PC-3 (cell line): ENCODE measurements around the gene WNT5A. TPM values are rescaled to one million over a fixed set of nuclear protein-coding genes. Genes with fewer than 3 reads are reported as not detected.

ENCODE experiments used
- ATAC-seq: fragments of 200-7000 bp; cut with Tn5 transposase; 2 replicates; pipeline ENCODE4 v1.9.1; 2020; ENCODE audit warnings: mild to moderate bottlenecking, moderate library complexity
- BruUV-seq: library from RNA; stranded (reverse); fragments of 400-500 nt; replicated peaks from 2 replicates; lab custom pipeline; 2021; lab: Mats Ljungman, UMichigan
- CTCF ChIA-PET: fragments of 300-600 bp; sonication (Branson Sonifier 250); formaldehyde crosslinking; loops from one replicate; lab custom pipeline; 2022; ENCODE audit warnings: antibody characterized with exemption; lab: Charles Lee
- POLR2A ChIA-PET: fragments of 300-600 bp; sonication (Branson Sonifier 250); formaldehyde crosslinking; loops from one replicate; lab custom pipeline; 2022; ENCODE audit warnings: antibody characterized with exemption; ENCODE audit not compliant: unreplicated experiment; lab: Charles Lee
- DNase-seq: peaks from one replicate; pipeline ENCODE4 v3.0.0-alpha.2; 2015
- H2AFZ ChIP-seq: fragments of 300-600 bp; sonication (generic); 2 replicates; pipeline ENCODE4 v1.6.0; 2016; ENCODE audit warnings: antibody characterized with exemption, low read length
- H3F3A ChIP-seq: fragments of 300-600 bp; sonication (generic); one replicate; pipeline ENCODE4 v1.6.0; 2017; ENCODE audit warnings: antibody characterized with exemption, low read length, control low read depth, mild to moderate bottlenecking; ENCODE audit not compliant: unreplicated experiment
- H3K27ac ChIP-seq: fragments of 300-600 bp; sonication (generic); 2 replicates; pipeline ENCODE4 v1.5.1; 2016; ENCODE audit warnings: mild to moderate bottlenecking, low read length
- H3K27me3 ChIP-seq: fragments of 300-600 bp; sonication (generic); 2 replicates; pipeline ENCODE4 v1.6.1; 2016; ENCODE audit warnings: low read length, mixed read lengths
- H3K36me3 ChIP-seq: fragments of 300-600 bp; sonication (generic); 2 replicates; pipeline ENCODE4 v1.6.1; 2016; ENCODE audit warnings: low read depth, mixed run types, low read length, mixed read lengths
- H3K4me1 ChIP-seq: fragments of 300-600 bp; sonication (generic); 2 replicates; pipeline ENCODE4 v1.5.1; 2016; ENCODE audit warnings: low read length; ENCODE audit not compliant: insufficient read depth
- H3K4me2 ChIP-seq: fragments of 300-600 bp; sonication (generic); 2 replicates; pipeline ENCODE4 v1.6.0; 2016; ENCODE audit warnings: low read length
- H3K4me3 ChIP-seq: fragments of 300-600 bp; sonication (generic); 2 replicates; pipeline ENCODE4 v1.5.1; 2016; ENCODE audit warnings: mild to moderate bottlenecking, low read length, mixed read lengths
- H3K79me2 ChIP-seq: fragments of 300-600 bp; sonication (generic); 2 replicates; pipeline ENCODE4 v1.6.1; 2017; ENCODE audit warnings: low read length, mixed read lengths
- H3K9ac ChIP-seq: fragments of 300-600 bp; sonication (generic); 2 replicates; pipeline ENCODE4 v1.6.0; 2016; ENCODE audit warnings: mild to moderate bottlenecking, low read length
- H3K9me2 ChIP-seq: fragments of 300-600 bp; sonication (generic); replicated peaks from 2 replicates; pipeline ENCODE4 v1.6.1; 2016; ENCODE audit warnings: mixed run types, low read length, mixed read lengths
- H3K9me3 ChIP-seq: fragments of 300-600 bp; sonication (generic); 2 replicates; pipeline ENCODE4 v1.6.1; 2016; ENCODE audit warnings: low read length, mixed read lengths
- H4K20me1 ChIP-seq: fragments of 300-600 bp; sonication (generic); 2 replicates; pipeline ENCODE4 v1.6.1; 2016; ENCODE audit warnings: low read length, mixed read lengths
- CTCF ChIP-seq: fragments of 300-600 bp; sonication (generic); conservative IDR thresholded peaks from 2 replicates; pipeline ENCODE4 v1.5.1; 2017; ENCODE audit warnings: antibody characterized with exemption, low read depth, mild to moderate bottlenecking, low read length
- EZH2 ChIP-seq: fragments of 300-600 bp; sonication (generic); IDR thresholded peaks from one replicate; pipeline ENCODE4 v1.6.1; 2017; ENCODE audit warnings: antibody characterized with exemption, mild to moderate bottlenecking, low read length; ENCODE audit not compliant: unreplicated experiment
- EZH2phosphoT487 ChIP-seq: fragments of 300-600 bp; sonication (generic); IDR thresholded peaks from 2 replicates; pipeline ENCODE4 v1.6.1; 2018; ENCODE audit warnings: mild to moderate bottlenecking, antibody characterized with exemption, low read length, borderline replicate concordance
- intact Hi-C: fragments of 100-400 bp; cut with micrococcal nuclease; formaldehyde crosslinking; loops from 2 replicates; pipeline ENCODE4 v1.9.0; 2023
- total RNA-seq: library from RNA; depleted of rRNA; stranded (reverse); fragments of >200 nt; gene quantifications from 2 replicates; pipeline ENCODE4 v1.2.3, GENCODE V29; 2014

WNT5A gene
- total RNA-seq, 1 experiment from 2014 or later: 21.8 TPM

DNA sequence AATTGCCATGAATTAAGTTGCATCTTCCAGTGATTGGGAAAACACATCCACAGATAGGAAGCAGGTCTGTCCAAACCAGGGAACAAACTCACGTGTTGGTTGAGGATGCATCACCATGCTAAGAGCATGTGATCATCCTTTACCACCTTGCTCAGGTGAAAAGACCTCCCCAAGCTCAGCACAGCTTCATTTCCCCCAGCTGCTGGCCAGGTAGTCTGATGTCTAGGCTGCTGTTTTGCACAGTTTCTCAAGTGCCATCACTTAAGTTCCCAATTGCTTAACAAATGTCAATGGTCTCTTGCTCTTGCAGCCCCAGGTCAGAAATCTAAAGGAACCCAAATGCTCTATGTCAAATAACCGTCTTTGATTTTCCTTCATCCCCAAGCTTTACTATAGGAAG is 34.2 kb downstream of the WNT5A start:
- no peak for TF ChIP-seq EZH2phosphoT487
- TF ChIP-seq CTCF: no peak
- no peak for TF ChIP-seq EZH2
- no peak overlapping the region for H2AFZ ChIP-seq
- CTCF ChIA-PET: no interaction called here

DNA sequence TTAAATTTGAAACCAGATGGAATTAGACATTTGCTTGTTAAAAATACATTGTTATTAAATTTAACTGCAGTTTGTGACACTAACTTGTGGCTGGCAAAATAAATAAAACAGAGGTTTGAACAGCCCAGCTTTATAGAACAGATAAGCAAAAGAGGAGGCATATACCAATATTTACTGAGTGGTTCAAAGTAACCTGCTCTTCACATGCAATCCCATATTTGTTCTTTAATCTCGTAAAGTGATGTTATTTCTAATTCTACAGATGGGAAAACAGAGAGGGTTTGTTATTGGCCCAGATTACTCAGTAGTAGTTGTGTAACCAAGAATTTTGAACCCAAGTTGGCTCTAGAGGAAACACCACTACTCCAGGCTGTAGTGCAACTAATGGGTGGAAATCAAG is 37.6 kb downstream of the WNT5A start:
- no peaks in the 10 kb centered on the region for H4K20me1 ChIP-seq
- no peaks in the 10 kb centered on the region for H3F3A ChIP-seq
- DNase-seq: peak; percentile 72
- no peaks in the 10 kb centered on the region for H3K9me3 ChIP-seq
- no peak for TF ChIP-seq EZH2
- no peak for TF ChIP-seq CTCF
- no peak for TF ChIP-seq EZH2phosphoT487
- no TSS peak for BruUV-seq
- peak overlapping the region; percentile 7; the same call in 1 of the 2 replicates for H3K4me2 ChIP-seq
- H3K36me3 ChIP-seq: no peaks in the 10 kb centered on the region
- no peak overlapping the region for H2AFZ ChIP-seq
- H3K4me3 ChIP-seq: no peak overlapping the region
- H3K4me1 ChIP-seq: peaks cover 14% of the 10 kb centered on the region; the same call in 1 of the 2 replicates
- ATAC-seq: peak; percentile 88
- H3K9me2 ChIP-seq: no peaks in the 10 kb centered on the region; the same call in 1 of the 2 replicates
- no peaks in the 10 kb centered on the region for H3K27me3 ChIP-seq
- POLR2A ChIA-PET: no interaction called here
- H3K9ac ChIP-seq: no peak overlapping the region
- H3K79me2 ChIP-seq: no peaks in the 10 kb centered on the region
- intact Hi-C loops: loop anchor here (1.0 kb wide), 5 partner anchors 33 to 119 kb away; no protein-coding TSS in a partner anchor
- CTCF ChIA-PET: no interaction called here
- peak overlapping the region; percentile 59 for H3K27ac ChIP-seq

More for the DNA sequence above, 34.2 kb downstream of the WNT5A start:
- Histone ChIP-seq H3K9ac (no peak overlapping the region), H3F3A (no peaks in the 10 kb centered on the region), H3K9me3 (no peaks in the 10 kb centered on the region), H4K20me1 (no peaks in the 10 kb centered on the region), H3K36me3 (no peaks in the 10 kb centered on the region), H3K27me3 (no peaks in the 10 kb centered on the region), H3K4me1 (peaks cover 14% of the 10 kb centered on the region; the same call in 1 of the 2 replicates), H3K4me3 (no peak overlapping the region), H3K27ac (no peak overlapping the region), H3K4me2 (no peak overlapping the region), H3K9me2 (no peaks in the 10 kb centered on the region; the same call in 1 of the 2 replicates), H3K79me2 (no peaks in the 10 kb centered on the region)
- no peak for ATAC-seq
- intact Hi-C loops: loop anchor here (10.0 kb wide), 1 partner anchor 268 kb away; no protein-coding TSS in a partner anchor
- BruUV-seq: no TSS peak
- no peak for DNase-seq
- POLR2A ChIA-PET: no interaction called here

DNA sequence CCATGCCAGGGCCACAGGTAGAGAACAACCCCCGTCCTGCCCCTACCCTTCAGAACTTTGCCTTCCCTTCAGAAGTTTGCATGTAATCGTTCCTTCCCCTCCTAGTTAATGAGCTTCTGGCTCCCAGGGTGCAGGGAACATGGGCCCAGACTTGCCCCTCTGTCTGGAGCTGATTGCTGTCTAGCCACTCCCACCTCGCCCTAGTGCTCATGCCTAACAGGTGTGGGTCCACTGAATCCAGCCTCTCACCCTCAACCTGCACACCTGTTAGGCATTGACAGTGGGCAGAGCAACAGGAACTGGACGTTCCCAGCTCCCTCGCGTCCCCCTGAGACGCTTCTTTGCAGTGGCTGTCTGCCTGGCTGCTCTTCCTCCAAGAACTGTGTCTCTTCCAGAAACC is 40.3 kb downstream of the WNT5A start:
- H3K4me2 ChIP-seq: no peak overlapping the region
- TF ChIP-seq EZH2: no peak
- TF ChIP-seq EZH2phosphoT487: no peak
- no peak for TF ChIP-seq CTCF
- H3K36me3 ChIP-seq: no peaks in the 10 kb centered on the region
- no peaks in the 10 kb centered on the region for H3K27me3 ChIP-seq
- no peaks in the 10 kb centered on the region for H3F3A ChIP-seq
- no peak overlapping the region for H3K4me3 ChIP-seq
- DNase-seq: no peak
- no peak overlapping the region for H3K27ac ChIP-seq
- no peaks in the 10 kb centered on the region for H4K20me1 ChIP-seq
- H3K9ac ChIP-seq: no peak overlapping the region
- H3K79me2 ChIP-seq: no peaks in the 10 kb centered on the region
- H3K4me1 ChIP-seq: peaks cover 14% of the 10 kb centered on the region; the same call in 1 of the 2 replicates
- ATAC-seq: no peak
- no TSS peak for BruUV-seq
- intact Hi-C loops: no loop called here
- ChIA-PET CTCF (no interaction called here), POLR2A (no interaction called here)
- no peaks in the 10 kb centered on the region; the same call in 1 of the 2 replicates for H3K9me2 ChIP-seq
- H3K9me3 ChIP-seq: no peaks in the 10 kb centered on the region
- no peak overlapping the region for H2AFZ ChIP-seq
